NCI-H2081 (cell line): ENCODE results near the gene MPZL2.

ENCODE experiments used
- DNase-seq, 2 experiments: peaks; one replicate each; lab custom pipeline; 2025; lab: John Stamatoyannopoulos, UW

The MPZL2 gene

DNA sequence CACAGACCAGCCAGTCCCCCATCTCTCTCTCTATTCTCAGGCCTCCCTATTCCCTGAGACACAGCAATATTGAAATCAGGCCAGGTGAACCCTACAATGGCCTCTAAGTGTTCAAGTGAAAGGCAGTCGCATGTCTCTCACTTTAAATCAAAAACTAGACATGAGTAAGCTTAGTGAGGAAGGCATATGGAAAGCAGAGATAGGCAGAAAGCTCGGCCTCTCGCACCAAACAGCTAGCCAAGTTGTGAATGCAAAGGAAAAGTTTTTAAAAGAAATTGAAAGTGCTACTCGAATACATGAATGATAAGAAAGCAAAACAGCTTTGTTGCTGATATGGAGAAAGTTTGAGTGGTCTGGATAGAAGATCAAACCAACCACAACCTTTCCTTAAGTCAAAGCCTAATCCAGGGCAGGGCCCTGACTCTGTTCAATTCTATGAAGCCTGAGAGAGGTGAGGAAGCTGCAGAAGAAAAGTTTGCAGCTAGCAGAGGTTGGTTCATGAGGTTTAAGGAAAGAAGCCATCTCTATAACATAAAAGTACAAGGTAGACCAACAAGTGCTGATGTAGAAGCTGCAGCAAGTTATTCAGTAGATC lies 19.8 kb upstream of the MPZL2 start:
- DNase-seq = no peak

DNA sequence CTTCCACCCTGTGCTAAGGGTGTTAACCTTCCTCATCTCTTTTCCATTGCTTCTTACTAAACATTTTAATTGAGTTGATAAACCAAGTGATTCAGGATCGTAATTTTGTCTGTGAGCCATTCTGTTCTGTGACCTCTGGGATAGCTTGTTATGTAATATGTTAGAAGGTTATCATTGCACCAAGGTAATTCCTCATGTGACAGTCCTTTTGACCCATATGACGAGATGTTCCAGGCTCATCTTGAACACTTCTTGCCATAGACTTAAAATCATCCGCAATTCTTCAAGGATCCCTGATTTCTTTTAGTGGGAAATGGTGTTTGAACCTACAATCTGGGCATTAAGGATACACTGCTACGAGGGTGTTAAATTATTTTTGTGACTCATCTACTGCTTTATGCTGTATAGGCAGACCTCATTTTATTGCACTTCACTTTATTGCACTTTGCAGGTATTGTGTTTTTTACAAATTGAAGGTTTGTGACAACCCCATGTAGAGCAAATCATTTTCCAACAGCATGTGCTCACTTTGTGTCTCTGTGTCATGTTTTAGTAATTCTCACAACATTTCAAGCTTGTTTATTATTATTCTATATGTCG lies 19.0 kb upstream of the MPZL2 start:
- no peak for DNase-seq

DNA sequence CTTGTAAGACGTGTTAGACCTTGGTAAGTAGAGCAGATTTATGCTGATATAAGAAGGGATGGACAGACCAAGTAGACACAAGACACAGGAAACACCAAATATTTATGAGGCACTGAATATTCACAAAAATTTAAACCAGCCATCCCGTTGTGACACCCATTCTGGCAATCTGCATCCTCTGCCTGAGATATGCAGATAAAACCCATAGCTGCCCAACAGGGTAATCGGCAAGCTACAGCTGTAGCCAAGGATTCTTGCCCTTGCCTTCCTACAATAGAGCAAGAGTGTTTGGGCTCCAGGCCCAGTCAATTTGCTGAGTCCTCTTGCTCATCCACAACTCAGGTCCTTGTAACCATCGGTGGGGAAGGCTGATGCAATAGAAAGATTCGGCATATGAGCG lies 18.5 kb upstream of the MPZL2 start:
- no peak for DNase-seq

DNA sequence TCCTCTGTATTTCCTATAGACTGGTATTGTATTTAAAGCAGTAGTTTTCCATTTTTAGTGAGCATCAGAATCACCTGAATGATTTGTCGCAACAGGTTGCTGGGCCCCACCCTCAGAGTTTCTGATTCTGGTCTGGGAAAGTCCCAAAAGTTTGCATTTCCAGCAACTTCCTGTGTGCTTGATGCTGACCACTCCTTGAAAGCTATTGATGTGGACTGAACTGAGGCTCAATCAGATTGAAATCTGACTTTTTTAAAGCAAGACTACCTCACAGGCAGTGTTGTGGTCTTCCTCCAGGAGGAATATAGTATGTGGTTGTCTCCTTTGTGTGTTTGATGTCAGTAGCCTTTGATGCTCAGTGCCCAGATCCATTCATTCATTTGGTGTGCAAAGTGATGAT lies 17.2 kb upstream of the MPZL2 start:
- no peak for DNase-seq

DNA sequence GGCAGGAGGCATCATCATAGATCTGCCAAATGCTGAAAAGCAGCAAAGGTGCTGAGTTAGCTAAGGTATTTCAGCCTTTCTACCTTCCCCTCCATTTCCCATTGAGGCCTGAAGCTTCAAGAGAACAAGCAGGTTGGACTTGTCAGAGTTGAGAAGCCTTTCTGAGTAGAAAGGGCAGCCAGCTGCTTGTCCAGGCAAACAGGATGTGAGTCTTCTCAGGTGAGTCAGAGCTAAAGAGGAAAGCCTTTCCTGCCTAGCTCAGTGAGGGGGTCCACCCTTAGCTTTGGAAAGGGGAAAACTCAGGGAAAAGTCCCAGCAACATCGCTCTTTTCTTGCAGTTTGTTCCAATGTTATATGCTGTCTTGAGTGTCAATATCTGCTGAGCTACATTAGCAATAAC lies 13.2 kb upstream of the MPZL2 start:
- DNase-seq = no peak

DNA sequence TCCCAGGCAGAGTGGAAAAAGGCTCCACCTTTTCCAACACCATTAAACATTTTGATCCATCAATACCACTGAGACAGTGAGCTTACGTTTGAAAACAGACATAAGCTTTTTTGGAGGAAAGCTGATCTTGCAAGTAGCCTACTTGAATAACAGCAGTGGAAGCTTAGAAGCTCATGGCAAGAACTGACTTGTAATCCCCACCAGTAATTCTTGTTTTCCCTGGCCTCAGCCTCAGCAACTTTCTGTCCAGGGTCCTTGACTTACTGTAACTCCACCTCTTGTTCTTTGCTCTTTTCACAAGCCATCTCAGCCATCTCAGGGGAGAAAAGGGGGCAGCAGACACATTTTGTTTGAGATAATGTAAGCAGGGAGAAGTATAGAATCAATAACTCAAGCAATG lies 12.3 kb upstream of the MPZL2 start:
- DNase-seq = no peak

DNA sequence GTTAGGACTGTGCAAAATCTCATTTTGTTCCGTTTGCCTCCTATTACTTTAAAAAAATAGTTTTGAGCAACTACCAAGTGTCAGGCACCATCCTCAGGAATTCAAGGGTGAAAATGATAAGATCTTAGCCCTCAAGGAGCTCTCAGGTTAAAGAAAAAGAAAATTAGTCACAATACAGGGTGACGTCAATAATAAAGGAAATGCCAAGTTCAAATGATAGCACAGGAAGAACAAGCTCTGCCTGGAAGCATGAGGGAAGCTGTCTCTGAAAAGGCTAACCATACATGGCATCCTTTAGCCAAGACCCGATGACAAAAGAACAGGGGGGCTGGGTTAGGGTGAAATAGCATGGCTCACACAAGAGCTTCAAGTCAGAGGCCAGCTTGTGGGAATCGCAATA lies 11.1 kb upstream of the MPZL2 start:
- no peak for DNase-seq

DNA sequence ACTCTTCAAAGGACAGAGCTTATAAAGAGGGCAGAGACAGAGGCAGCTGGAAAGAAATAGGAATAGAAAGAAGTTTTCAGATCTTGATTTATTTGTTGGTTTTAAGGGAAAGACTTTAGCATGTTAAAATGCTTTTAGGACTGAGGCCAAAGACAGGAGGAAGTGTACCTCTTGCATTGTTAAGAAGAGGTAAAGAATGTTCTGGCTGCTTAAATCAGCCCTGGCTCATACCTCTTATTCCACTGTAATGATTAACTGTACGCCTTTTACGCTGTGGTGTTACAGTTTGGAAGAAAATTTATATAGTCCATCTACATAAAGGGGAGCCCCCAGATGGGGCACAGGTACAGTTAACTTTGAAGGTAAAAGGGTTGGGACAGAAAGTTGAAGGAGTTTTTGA lies 10.1 kb upstream of the MPZL2 start:
- no peak for DNase-seq

DNA sequence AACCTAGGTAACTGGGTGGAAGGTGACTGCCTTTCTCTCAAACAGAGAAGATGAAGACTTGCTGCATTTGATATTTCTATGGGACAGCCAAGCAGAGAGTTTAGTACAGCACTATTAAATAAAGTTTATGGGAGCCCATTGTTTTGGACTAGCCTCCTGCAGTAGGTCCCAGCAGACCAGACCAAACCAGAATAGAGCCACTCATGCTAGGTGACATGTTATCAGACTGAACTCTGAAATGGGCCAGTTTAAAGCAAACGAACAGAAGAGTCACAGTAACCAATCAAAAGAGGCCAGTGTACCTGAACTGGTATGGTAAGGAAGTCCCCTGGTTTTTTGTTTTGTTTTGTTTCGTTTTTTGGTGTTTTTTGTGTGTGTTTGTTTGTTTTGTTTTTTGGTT lies 7.9 kb upstream of the MPZL2 start:
- DNase-seq = no peak

DNA sequence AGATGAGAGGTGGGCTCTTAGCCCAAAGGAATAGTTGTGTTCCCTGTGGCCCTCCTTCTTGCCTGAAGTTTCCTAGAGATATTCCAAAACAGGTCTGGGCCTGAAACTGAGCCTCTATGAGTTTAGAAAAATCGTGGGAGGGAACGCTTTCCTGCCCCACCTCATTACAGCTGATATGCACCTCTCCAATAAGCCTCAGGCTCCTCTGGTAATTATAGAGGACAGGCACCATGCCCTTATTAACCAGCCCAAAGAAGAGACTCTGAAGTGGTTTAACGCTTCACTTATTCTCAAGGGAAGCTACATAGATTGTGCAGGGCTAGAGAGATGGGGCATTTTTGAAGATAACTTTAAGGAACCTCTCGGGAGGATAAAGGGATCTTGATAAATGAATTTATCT lies 3.4 kb upstream of the MPZL2 start:
- no peak for DNase-seq

DNA sequence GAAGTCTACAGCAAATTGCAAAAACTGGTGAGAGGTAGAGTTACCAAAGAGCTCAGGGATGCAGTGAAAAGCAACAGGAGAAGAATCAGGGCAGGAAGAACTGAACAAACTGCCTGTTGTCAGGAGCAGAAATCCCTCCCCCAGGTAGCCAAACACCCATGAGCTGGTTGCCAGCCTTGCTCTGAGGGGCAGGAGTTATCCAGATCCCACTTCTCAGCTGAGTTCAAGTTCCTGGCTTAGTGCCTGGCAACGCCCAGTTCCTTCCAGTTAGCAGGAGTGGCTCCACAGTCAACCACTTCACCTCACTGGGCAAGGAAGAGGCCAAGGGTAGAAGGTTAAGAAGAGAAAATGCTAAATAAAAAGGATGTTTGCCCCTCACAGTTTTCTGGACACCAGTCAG lies 1.9 kb upstream of the MPZL2 start:
- no peak for DNase-seq

DNA sequence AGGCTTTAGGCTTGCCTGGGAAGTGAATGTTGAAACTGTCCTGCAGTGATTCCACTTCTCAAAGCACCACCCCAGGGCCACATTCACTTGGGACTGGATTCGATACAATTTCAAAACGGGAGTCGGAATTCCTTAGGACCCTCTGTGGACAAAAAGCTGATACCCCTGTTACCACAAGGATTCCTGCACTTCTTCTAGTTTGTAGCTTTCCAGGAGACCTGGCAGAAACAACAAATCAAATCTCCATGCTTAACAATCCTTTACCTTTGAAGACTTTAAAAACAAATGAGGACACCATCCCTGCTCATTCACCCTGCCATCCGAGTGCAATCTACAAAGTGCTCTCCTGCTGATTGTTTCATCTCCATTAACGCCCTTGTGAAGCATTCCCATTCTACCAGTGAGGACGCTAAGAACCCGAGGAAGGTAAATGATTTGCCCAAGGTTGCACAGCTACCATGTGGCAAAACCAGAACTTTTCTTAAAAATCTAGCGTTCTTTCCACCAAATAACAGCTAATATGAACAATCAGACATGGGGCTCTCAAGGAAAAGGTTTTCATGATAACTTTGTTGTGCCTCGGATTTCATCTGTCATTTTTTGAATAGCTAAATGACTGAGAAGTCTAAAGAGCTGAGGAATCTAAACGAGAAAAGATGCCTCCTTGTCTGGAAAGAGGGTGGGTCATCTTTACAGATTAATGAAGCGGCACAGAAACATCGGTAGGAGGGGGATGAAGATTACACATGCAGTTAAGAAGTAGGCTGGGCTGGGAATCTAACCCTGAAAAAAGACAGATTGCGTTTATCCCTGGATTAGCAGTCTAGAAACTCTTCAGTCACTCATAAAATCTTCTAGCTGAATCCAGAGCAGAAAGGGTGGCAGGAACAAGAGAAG lies 720 bp upstream of the MPZL2 start:
- DNase-seq = no peak

DNA sequence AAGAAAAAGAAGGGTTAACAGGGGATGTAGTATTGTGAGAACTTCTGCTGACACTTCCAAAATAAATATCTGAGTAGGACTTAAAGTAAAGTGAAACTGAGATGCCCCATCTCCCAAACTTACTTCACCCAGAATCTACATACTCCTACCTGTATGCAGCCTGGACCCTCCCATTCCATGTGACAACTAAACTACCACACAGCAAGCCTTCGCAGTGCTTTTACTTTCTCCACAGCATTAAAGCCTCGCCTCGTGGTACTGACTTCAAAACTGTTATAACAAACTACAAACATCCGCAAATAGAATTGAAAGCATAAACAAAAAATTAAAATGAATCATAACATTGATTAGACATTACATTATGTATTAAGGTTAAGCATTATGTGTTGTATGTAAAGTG lies 985 bp downstream of the MPZL2 start:
- no peak for DNase-seq

DNA sequence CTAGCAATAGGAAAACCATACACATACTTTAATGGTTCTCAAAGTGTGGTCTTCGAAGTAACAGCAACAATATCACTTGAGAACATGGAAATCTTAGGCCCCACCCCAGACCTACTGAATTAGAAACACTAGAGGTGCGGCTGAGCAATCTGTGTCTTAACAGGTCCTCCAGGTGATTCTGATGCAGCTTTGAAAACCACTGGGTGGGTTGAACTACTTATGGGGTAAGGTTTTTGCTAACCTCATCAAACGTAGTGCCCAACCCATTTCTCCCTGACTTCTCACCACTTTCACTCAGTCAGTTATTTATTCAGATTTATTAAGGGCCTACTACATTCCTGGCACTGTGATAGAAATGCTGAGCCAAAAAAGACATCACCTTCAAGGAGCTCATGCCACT lies 3.7 kb downstream of the MPZL2 start:
- no peak for DNase-seq

DNA sequence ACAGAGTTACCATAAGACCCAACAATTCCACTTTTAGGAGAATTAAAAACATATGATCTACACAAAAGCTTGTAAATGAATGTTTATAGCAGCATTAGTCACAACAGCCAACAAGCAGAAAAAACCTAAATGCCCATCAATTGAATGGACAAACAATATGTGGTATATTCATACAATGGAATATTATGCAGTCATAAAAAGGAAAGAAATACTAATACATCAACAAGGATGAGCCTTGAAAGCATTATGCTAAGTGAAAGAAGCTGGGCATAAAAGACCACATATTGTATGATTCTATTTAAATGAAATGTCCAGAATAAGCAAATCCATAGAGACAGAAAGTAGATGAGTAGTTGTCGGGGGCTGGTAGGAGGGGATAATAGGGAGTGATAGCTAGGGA lies 5.0 kb downstream of the MPZL2 start:
- no peak for DNase-seq

DNA sequence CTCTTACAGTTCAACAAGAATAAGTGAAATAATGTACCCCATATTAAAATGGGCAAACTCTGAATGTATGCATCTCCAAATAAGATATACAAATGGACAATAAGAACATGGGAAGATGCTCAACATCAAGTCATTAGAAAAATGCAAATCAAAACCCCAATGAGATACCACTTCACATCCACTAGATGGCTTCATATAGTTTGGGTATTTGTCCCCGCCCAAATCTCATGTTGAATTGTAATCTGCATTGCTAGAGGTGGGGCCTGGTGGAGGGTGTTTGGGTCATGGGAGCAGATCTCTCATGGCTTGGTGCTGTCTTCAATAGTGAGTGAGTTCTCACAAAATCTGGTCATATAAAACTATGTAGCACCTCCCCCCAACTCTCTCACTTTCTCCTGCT lies 5.7 kb downstream of the MPZL2 start:
- DNase-seq = no peak

DNA sequence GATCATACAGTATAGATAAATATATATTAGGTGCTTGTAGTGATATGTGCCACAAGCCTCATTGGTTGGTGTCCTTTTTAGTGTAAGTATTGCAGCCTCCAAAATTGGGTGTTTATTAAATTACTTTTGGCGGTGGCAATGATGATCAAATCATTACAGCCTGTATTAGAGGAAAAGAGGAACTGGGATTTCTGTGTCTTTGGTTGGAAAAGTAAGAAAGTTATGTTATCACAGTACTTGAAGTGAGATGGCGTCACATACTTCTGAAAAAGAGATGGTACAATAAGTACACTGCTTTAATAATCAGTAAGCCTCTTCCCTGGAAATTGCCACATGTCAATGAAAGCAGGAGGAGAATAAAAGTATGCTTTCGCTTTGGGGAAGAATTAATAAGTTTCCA lies 11.4 kb downstream of the MPZL2 start:
- DNase-seq = no peak

DNA sequence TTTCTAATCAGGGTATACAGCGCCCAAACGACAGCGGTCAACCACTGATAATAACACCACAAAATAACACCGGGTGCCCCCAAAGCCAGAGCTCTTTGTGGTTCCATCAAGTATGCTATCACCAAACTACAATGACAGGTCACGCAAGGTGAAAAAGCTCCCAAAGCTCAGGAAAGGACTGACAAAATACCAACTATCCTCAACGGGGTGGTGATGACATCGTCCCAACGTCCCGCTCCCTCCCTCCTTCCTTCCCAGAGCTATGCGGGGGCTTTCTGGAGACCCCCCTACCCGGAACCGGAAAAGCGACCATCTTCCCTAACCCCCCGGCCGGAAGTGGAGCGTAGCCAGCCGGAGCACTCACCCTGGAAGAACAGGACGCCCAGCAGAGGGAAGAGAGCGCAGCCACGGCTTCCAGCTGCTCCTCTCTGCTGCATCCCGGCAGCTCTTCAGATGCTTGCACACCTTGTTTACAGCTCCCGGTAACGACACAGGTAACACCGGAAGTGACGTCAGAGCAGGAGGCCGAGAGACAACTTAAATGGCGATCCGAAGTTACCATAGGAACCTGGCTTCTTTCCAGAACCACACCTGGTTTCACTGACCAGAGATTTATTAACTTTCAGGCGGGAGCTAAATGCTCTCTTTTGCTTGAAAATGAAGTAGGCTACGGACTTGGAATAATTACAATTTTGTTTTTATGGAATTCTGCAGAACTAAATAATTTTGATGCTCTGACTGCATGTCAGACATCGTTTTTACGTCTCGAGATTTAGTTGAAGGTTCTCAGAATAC lies 12.0 kb downstream of the MPZL2 start, which contains the start of gene MPZL3:
MPZL3 (minus strand) TSS at position 508 of the 795 bp plus-strand sequence; CDS start at position 437, 71 bp downstream.
- DNase-seq = peak; percentile 97 to 99

DNA sequence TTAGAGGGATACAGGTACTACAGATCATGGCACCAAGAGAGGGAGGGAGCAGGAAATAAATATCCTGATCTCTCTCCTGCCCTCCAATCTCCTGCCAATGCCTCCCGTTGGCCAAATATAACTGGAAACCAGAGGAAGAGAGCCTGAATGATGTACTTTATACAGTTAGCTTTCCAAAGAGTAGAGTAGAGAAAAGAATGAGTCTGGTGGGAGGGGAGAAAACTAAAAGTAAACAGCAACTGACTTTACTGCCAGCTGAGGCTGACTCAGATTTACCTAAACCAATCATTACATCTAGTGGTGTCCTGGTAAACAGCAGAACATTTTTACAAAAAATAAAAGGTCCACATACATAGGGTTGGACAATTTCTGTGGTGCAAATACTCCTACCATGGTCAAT lies 17.1 kb downstream of the MPZL2 start:
- DNase-seq = no peak

DNA sequence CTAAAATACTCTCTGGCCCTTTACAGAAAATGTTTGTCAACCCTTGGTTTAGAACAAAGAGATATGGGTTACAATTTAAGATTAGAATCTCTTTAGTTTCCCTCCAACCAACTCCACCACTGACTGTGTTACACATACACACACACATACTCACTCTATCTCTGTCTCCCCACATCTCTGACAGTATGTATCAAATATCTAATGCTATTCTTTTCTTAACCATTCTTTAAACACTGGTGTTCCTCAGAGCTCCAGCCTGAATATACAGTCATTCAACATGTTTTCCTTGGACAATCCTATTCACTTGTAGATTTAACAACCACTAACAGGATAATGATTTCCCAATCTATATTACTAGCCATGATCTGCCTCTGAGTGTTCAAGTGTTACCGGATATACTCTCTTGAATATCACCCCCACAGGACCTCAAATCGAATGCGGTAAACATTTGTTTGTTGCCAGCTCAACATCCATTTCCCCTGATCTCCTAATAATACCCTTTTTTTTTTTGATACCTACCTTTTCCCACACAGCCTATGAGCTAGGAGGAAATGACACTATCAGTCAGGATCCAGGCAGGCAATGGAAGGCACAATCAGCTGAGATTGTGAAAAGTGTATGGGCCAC lies 18.0 kb downstream of the MPZL2 start:
- DNase-seq = no peak

DNA sequence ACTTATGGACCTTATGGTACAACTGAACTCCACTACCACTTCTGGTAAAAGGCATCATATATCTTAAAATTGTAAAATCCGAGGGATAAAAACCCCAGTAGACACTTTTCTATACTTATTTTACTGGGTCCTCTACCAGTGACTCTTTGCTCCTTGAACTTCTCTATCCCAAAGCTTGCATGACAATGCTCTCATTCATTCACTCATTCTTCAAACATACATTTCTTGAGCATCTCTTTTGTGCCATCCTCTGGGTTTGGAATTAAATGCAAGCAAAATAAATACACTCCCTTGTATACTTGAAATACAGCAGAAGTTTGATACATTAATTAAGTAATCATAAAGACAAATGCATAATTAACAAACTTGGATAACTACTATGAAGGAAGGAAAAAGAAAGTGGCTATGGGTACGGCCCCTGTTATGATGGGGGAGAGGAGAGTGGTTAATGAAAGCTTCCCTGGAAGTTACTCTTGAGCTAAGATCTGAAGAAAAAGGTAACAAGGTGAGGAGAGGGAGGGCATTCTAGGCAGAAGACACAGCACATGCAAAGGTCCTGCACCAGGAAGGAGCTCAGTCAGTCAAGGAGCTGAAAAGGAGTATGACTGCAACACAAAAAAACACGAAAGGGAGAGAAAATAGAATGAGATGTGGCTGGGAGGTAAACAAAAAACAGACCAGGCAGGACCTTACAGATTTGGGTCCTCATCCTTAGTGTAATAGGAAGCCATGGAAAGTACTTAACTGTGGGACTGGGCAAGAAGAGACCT lies 19.9 kb downstream of the MPZL2 start:
- no peak for DNase-seq
